Progenitor cell of endocrine pancreas (in vitro differentiated cells): Measurements from ENCODE around the gene GP1BB. TPM values are rescaled to one million over a fixed set of nuclear protein-coding genes. Genes with fewer than 3 reads are reported as not detected.

ENCODE experiments used
- DNase-seq: peaks from one replicate; pipeline ENCODE4 v3.0.0; 2021; ENCODE audit warnings: low spot score; ENCODE audit not compliant: unreplicated experiment
- H3K27ac Mint-ChIP-seq: 2 replicates; pipeline ENCODE4 v1.8.0; 2021; ENCODE audit warnings: mild to moderate bottlenecking, moderate library complexity, mixed read lengths
- H3K27me3 Mint-ChIP-seq: 2 replicates; pipeline ENCODE4 v1.8.0; 2021; ENCODE audit warnings: mixed read lengths
- H3K36me3 Mint-ChIP-seq: 2 replicates; pipeline ENCODE4 v1.8.0; 2022; ENCODE audit warnings: mixed read lengths; ENCODE audit not compliant: insufficient read depth
- H3K4me1 Mint-ChIP-seq: 2 replicates; pipeline ENCODE4 v1.8.0; 2021; ENCODE audit warnings: low read depth, mixed read lengths
- H3K4me3 Mint-ChIP-seq: 2 replicates; pipeline ENCODE4 v1.8.0; 2021; ENCODE audit warnings: low read depth, mild to moderate bottlenecking, moderate library complexity, mixed read lengths
- H3K9me3 Mint-ChIP-seq: 2 replicates; pipeline ENCODE4 v1.8.0; 2021; ENCODE audit warnings: low read depth, mixed read lengths
- CTCF ChIP-seq: fragments of 200-600 bp; sonication (generic); IDR thresholded peaks from one replicate; pipeline ENCODE4 v1.5.0; 2021; ENCODE audit warnings: antibody characterized with exemption, mild to moderate bottlenecking; ENCODE audit not compliant: unreplicated experiment
- total RNA-seq: library from RNA; stranded (reverse); gene quantifications from 2 replicates; pipeline ENCODE4 v1.2.1, GENCODE V29; 2021

GP1BB gene
- total RNA-seq, 1 donor from 2014 or later = 7.7 TPM

GRCh38 chr22:19733755-19734154 lies 10.4 kb downstream of the GP1BB start:
- Mint-ChIP-seq H3K4me3 (no peak overlapping the region), H3K27me3 (peaks cover 15% of the 10 kb centered on the region), H3K27ac (no peak overlapping the region), H3K36me3 (no peaks in the 10 kb centered on the region), H3K9me3 (no peaks in the 10 kb centered on the region), H3K4me1 (peaks cover 20% of the 10 kb centered on the region)
- no peak for DNase-seq
- no peak for TF ChIP-seq CTCF

GRCh38 chr22:19734163-19734562 lies 10.8 kb downstream of the GP1BB start:
- H3K27ac Mint-ChIP-seq = no peak overlapping the region
- TF ChIP-seq CTCF = no peak
- no peaks in the 10 kb centered on the region for H3K36me3 Mint-ChIP-seq
- H3K27me3 Mint-ChIP-seq = peaks cover 12% of the 10 kb centered on the region
- no peaks in the 10 kb centered on the region for H3K9me3 Mint-ChIP-seq
- DNase-seq = no peak
- peaks cover 20% of the 10 kb centered on the region for H3K4me1 Mint-ChIP-seq
- no peak overlapping the region for H3K4me3 Mint-ChIP-seq

GRCh38 chr22:19734837-19735382 lies 11.6 kb downstream of the GP1BB start:
- no peak for DNase-seq
- Mint-ChIP-seq H3K36me3 (no peaks in the 10 kb centered on the region), H3K4me3 (no peak overlapping the region), H3K9me3 (no peaks in the 10 kb centered on the region), H3K27me3 (peaks cover 12% of the 10 kb centered on the region), H3K4me1 (peaks cover 20% of the 10 kb centered on the region), H3K27ac (no peak overlapping the region)
- TF ChIP-seq CTCF = no peak

GRCh38 chr22:19735665-19736510 lies 12.5 kb downstream of the GP1BB start:
- Mint-ChIP-seq H3K9me3 (no peaks in the 10 kb centered on the region), H3K4me3 (no peak overlapping the region)

More at GRCh38 chr22:19735665-19736510, 12.5 kb downstream of the GP1BB start:
- Mint-ChIP-seq H3K36me3 (no peaks in the 10 kb centered on the region), H3K27me3 (peaks cover 12% of the 10 kb centered on the region), H3K4me1 (peaks cover 18% of the 10 kb centered on the region), H3K27ac (no peak overlapping the region)
- TF ChIP-seq CTCF = no peak
- no peak for DNase-seq
